SK-N-MC (cell line): Measurements from ENCODE around the gene LTBP1.

Experiments used
- EZH2 ChIP-seq: fragments of 200-600 bp; sonication (generic); IDR thresholded peaks from one replicate; pipeline ENCODE4 v1.6.1; 2017; ENCODE audit warnings: antibody characterized with exemption
- FOXP2 ChIP-seq: optimal IDR thresholded peaks from 2 replicates; pipeline ENCODE3; 2011; ENCODE audit warnings: mild to moderate bottlenecking, moderate library complexity; ENCODE audit not compliant: insufficient read depth; ENCODE audit errors: extremely low read length, control extremely low read depth
- POLR2AphosphoS5 ChIP-seq: IDR thresholded peaks from 2 replicates; pipeline ENCODE4 v1.6.1; 2012; ENCODE audit warnings: mild to moderate bottlenecking, low read depth, low read length, borderline replicate concordance

GRCh38 chr2:33344230-33344629 is 397.5 kb downstream of the LTBP1 start:
- no peak for TF ChIP-seq POLR2AphosphoS5
- no peak for TF ChIP-seq EZH2
- TF ChIP-seq FOXP2, result no peak
